Activated CD4-positive, alpha-beta T cell treated with anti-CD3 and anti-CD28 coated beads, Interleukin-2, amount 50 U/mL, for 4 hours (primary cell): ENCODE measurements around the gene HM13.
"Not testable (repeated sequence)": the region's sequence is repeated elsewhere in the genome, so short reads cannot be mapped to it uniquely, and the experiment has no call there.

Experiments
- DNase-seq, 2 experiments: peaks; one replicate each; pipeline ENCODE4 v3.0.0-alpha.2; 2020

The HM13 gene

GRCh38 chr20:31502884-31503673 is 11.2 kb upstream of the HM13 start:
- peak; percentile 65 to 68 for DNase-seq

DNA sequence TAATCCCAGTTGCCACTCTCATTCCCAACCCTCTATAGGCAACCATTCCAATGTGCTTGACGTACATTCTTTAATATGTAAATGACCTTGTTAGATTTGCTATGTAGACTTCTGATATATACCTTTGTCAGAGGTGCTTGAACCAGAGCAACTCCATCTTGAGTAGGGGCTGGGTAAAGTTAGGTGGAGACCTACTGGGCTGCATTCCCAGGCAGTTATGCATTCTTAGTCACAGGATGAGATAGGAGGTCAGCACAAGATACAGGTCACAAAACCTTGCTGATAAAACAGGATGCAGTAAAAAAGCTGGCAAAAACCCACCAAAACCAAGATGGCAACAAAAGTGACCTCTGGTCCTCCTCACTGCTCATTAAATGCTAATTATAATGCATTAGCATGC is 8.3 kb upstream of the HM13 start:
- DNase-seq, result no peak

- DNase-seq, result no peak
Observed at GRCh38 chr20:31508517-31509244, 5.6 kb upstream of the HM13 start.

GRCh38 chr20:31515072-31515774 is 981 bp downstream of the HM13 start:
- no peak for DNase-seq

GRCh38 chr20:31515775-31516107 is 1.5 kb downstream of the HM13 start:
- no peak for DNase-seq

- no peak for DNase-seq
Observed at GRCh38 chr20:31516166-31516565, 1.9 kb downstream of the HM13 start.

DNA sequence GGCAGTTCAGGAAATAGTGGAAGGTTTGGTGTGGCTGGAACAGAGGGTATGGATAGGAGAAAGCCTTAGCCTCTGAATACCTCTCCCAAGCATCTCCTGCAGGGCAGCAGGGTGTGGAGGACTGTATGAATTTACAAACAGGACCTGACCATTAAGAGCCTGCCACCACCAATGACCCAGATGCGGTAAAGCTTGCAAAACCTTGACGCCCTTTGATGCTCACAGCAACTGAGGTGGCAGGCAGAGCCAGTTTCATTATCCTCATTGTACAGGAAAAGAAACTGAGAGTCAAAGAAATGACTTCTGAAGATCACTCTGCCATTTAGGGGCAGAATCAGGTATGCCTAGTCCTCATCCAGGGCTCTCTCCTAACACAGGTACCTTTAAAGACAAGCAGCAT is 2.4 kb downstream of the HM13 start:
- no peak for DNase-seq

- DNase-seq, result no peak
Observed at GRCh38 chr20:31517373-31517772, 3.1 kb downstream of the HM13 start.

DNA sequence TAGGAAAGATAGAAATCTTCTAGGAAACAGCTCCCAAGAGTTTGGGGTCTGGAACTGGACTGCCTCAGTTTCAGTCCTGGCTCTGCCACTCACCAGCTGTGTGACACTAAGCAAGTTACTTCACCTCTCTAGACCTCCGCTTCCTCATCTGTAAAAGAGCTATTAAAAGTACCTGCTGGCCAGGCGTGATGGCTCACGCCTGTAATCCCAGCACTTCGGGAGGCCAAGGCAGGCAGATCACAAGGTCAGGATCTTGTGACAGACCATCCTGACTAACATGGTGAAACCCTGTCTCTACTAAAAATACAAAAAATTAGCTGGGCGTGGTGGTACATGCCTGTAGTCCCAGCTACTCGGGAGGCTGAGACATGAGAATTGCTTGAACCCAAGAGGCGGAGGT is 7.0 kb downstream of the HM13 start:
- not testable (repeated sequence) for DNase-seq

DNA sequence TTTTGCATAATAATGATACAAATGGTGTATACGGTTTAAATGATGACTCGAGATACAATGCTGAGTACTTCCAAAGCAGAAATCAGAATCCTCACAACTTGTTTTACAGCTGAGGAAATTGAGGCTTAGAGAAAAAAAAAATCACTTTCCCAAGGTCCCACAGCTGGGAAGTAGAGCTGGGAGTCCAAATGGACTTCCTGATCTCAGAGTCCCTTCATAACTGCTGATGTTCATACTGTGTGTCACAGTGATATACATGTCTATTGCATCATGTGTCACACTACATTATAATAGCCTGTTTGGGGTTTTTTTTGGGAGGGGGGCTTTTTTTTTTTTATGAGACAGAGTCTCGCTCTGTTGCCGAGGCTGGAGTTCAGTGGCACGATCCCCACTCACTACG is 8.5 kb downstream of the HM13 start:
- DNase-seq, result no peak

DNA sequence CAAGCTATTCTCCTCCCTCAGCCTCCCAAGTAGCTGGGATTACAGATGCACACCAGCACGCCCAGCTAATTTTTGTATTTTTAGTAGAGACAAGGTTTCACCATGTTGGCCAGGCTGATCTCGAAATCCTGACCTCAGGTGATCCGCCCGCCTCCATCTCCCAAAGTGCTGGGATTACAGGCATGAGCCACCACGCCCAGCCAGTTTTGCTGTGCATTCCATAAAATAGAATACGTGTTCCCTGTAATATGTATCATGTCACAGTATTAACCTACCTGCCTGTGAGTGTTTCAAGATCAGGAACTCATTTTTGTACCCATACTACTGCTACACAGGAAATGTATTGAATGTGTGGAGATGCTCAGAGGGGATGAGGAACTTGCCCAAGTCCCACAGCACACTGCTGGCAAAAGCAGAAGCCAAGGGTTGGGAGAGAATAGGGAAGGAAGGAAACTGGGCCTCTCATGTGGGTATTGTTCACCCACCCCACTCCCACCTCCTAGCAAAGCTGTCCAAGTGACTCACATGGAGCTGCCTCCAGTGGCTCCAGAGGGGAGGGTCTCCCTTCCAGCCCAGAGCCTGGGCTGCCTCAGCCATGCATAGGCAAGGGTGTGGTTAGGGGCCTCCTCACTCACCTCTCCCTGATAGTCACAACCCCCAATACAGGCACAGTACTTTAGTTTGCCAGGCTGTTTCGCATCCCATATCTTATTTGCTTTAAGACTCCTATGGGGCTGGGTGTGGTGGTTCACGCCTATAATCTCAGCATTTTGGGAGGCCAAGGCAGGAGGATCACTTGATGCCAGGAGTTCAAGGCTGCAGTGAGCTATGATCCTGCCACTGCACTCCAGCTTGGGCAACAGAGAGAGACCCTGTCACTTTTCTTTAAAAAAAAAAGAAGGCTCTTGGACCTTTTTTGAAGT is 9.4 kb downstream of the HM13 start:
- no peak for DNase-seq

- DNase-seq, result no peak
Observed at GRCh38 chr20:31527266-31527665, 13.0 kb downstream of the HM13 start.

- no peak for DNase-seq
Observed at GRCh38 chr20:31535298-31535697, 21.1 kb downstream of the HM13 start.

- no peak for DNase-seq
Observed at GRCh38 chr20:31536575-31536974, 22.3 kb downstream of the HM13 start.

- DNase-seq, result no peak
Observed at GRCh38 chr20:31537116-31537871, 23.1 kb downstream of the HM13 start.

GRCh38 chr20:31537890-31538289 is 23.6 kb downstream of the HM13 start:
- no peak for DNase-seq

DNA sequence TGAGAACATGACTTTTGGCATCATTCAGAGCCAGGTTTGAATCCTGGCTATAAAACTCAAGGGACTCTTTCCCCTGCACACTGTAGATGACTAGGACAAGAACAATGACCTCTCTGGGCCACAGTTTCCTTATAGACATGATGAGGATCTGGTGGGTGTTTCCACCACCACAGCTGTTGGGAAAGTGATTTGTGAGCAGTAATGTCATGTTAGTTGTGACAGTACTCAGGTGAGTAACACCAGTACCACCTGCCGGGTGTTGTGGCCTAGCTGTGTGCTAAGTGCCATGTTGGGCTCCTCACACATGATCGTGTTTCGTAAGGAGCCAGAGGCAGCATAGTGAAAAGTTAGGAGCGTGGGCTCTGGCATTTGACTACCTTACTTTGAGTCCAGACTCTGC is 24.1 kb downstream of the HM13 start:
- DNase-seq, result no peak

DNA sequence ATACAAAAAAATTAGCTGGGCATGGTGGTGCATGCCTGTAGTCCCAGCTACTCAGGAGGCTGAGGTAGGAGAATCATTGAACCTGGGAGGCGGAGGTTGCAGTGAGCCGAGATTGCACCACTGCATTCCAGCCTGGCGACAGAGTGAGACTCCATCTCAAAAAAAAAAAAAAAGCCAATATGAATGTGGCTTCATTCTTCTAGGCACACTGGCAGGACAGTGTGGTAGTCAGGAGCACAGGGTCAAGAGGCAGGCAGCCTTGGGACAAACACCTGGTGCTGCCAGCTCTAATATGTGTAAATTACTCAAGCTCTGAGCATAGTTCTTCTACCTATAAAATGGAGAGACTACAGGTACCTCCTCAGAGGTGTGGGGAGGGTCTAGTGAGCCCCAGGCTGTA is 25.4 kb downstream of the HM13 start:
- DNase-seq, result not testable (repeated sequence)

DNA sequence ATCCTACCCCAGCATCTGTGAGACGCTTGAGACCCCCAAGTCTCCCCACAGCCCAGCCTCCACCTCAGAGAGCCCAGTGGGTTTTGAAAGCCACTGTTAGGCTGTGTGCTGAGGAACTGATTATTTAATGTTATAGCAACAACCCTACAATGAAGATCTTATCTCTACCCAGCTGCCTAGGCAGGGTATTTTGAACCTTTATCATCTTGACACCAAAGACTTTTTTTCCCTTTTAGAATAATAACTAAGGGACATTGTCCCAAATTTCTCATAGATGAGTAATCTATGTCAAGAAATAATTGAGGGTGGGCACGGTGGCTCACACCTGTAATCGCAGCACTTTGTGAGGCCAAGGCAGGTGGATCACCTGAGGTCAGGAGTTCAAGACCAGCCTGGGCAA is 26.2 kb downstream of the HM13 start:
- DNase-seq, result no peak

DNA sequence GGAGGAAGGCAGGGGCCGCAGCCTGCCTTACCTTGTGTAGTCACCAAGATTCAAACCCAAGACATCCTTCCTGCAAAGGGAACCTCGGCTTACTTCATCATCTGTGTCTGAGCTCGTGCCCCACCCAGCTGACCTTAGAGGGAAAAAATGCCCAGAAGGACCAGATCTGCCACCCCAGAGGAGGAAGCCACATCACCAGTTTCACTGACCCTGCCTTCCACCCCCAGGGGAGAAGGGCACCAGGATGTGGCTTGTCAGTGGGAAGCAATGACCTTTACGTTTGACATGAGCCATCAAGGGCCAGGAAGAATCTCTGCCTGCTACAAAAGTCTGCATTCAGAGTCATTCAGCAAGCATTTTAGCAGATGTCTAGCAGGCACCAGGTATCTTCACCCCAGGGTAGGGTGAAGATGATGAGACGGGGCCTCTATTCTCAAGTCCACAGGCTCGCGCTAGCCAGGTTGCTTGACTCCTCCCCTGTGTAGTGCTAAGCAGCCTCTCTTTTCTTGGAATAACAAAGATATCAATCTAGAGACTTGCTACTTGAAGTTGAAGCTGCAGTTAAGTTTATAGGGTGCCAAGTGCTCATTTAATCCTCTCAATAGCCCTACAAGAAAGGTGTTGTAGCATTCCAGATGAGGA is 28.1 kb downstream of the HM13 start:
- no peak for DNase-seq

DNA sequence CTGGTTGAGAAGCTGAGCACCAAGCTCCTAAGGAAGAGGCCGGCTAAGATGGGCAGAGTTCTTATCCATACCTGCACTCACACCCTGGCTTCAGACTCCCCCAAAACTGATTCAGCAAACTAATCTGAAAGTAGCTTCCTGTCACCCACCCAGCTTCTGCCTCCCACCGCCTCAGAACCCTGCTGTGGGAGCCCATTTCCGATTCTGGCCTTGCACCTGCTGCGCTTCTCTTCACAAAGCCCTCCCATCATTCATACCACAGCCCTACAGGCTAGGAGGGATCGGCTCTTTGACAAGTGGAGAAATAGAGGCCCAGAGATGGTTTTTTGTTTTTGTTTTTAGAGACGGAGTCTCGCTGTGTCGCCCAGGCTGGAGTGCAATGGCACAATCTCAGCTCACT is 28.7 kb downstream of the HM13 start:
- DNase-seq, result no peak
